ENCODE data around the gene ADARB2.

ADARB2 gene

DNA sequence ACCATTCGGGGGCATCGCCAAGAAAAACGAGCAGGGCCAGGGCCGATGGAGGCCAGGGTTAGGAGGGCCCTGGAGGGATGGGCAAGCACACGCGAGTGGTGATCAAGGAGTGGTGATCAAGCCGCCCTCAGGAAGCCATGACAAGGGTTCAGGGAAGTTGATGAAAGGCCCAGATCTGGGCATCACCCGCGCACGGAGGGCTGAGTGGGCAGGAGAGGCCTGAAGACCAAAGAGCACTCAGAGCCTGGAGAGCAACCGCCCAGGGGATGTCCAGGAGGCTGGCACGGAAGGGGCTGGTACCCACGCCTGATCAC lies 566.5 kb downstream of the ADARB2 start:
- POLR2A ChIA-PET (ENCODE audit: low non-redundant PET) = no interaction called here
- DNase-seq (ENCODE audit: low spot score) = no peak
- TF ChIP-seq, protein P1, sequence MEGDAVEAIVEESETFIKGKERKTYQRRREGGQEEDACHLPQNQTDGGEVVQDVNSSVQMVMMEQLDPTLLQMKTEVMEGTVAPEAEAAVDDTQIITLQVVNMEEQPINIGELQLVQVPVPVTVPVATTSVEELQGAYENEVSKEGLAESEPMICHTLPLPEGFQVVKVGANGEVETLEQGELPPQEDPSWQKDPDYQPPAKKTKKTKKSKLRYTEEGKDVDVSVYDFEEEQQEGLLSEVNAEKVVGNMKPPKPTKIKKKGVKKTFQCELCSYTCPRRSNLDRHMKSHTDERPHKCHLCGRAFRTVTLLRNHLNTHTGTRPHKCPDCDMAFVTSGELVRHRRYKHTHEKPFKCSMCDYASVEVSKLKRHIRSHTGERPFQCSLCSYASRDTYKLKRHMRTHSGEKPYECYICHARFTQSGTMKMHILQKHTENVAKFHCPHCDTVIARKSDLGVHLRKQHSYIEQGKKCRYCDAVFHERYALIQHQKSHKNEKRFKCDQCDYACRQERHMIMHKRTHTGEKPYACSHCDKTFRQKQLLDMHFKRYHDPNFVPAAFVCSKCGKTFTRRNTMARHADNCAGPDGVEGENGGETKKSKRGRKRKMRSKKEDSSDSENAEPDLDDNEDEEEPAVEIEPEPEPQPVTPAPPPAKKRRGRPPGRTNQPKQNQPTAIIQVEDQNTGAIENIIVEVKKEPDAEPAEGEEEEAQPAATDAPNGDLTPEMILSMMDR (conservative IDR thresholded peaks at IDR 0.05; ENCODE audit: low read depth) = no peak
- H3K27ac ChIP-seq = no peak overlapping the region
- CTCF ChIA-PET = no interaction called here

GRCh38 chr10:1169981-1170866 lies 567.1 kb downstream of the ADARB2 start:
- POLR2A ChIA-PET (ENCODE audit: low non-redundant PET) = no interaction called here
- CTCF ChIA-PET = no interaction called here

DNA sequence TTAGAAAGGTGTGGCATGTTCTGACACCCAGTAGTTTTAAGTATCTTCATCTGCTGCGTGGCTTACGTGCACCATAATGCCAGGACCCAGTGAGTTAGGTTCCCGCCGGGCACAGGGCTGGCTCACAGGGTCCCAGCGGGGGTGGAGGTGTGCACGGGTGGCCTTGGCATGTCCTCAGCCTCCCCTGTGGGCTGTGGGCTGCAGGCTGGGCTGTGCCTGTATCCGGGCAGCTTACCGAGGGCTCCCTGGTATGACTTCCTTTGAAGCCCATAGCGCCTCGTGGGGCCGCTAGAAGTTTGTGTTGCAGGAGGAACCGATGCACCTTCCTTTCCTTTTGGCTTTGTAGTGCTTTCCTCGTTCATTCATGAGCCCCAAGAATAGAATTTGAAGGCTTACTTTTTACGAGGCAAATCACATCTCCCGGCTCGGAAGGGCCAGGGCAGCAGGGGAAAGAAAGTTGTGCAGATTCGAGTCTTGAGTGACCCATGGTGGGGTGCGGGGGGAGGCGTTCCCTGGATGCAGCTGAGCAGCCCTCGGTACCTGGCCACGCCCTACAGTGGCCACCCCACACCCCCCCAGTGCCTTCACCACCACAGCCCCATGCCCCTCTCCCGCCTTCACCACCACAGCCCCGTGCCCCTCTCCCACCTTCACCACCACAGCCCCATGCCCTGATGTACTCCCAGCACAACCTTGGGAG lies 568.0 kb downstream of the ADARB2 start:
- ChIA-PET POLR2A (ENCODE audit: low non-redundant PET) (no interaction called here), CTCF (no interaction called here)
- TF ChIP-seq, protein P1 (conservative IDR thresholded peaks at IDR 0.05; ENCODE audit: low read depth) = no peak
- no peak overlapping the region for H3K27ac ChIP-seq
- no peak for DNase-seq (ENCODE audit: low spot score)

More at GRCh38 chr10:1169981-1170866, 567.1 kb downstream of the ADARB2 start:
- no peak for DNase-seq (ENCODE audit: low spot score)
- H3K27ac ChIP-seq = no peak overlapping the region
- TF ChIP-seq, protein P1 (conservative IDR thresholded peaks at IDR 0.05; ENCODE audit: low read depth) = no peak

DNA sequence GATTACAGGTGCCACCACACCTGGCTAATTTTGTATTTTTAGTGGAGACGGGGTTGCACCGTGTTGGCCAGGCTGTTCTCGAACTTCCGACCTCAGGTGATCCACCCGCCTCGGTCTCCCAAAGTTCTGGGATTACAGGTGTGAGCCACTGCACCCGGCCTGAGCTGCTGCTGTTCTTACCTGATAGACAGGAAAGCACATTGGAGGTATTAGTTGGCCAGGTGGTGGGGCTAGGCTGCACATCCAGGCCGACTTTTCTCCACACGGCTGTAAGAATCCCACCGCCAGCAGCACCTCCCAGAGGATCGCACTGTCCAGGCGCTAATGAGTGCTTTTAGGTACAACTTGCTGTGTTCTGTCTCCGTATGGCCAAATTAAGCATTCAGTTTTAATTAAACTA lies 568.6 kb downstream of the ADARB2 start:
- TF ChIP-seq, protein P1 (conservative IDR thresholded peaks at IDR 0.05; ENCODE audit: low read depth) = no peak
- POLR2A ChIA-PET (ENCODE audit: low non-redundant PET) = no interaction called here
- CTCF ChIA-PET = no interaction called here
- no peak overlapping the region for H3K27ac ChIP-seq
- DNase-seq (ENCODE audit: low spot score) = no peak

DNA sequence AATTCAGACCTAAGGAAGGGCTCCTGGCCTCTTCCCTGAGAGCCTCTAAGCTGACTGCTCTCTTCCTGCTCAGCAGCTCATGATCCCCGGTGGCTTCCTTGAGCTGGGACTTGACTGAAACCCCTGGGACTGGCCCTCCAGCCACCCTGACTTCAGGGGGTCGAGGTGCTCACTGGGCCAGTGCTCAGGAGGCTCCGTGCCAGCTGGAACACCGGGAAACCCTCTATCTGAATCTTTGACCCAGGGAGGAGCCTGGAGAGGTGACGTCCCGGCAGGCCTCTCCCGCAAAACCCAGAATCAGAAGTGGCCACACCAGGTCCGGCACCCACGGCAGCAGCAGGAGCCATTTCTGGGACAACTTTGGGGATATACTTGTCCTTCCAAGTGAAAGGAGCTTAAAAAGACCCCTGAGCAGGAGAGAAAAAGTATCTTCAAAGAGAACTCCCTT lies 570.5 kb downstream of the ADARB2 start:
- ChIA-PET CTCF (no interaction called here), POLR2A (ENCODE audit: low non-redundant PET) (no interaction called here)
- no peak overlapping the region for H3K27ac ChIP-seq
- TF ChIP-seq, protein P1 (conservative IDR thresholded peaks at IDR 0.05; ENCODE audit: low read depth) = no peak
- DNase-seq (ENCODE audit: low spot score) = no peak

DNA sequence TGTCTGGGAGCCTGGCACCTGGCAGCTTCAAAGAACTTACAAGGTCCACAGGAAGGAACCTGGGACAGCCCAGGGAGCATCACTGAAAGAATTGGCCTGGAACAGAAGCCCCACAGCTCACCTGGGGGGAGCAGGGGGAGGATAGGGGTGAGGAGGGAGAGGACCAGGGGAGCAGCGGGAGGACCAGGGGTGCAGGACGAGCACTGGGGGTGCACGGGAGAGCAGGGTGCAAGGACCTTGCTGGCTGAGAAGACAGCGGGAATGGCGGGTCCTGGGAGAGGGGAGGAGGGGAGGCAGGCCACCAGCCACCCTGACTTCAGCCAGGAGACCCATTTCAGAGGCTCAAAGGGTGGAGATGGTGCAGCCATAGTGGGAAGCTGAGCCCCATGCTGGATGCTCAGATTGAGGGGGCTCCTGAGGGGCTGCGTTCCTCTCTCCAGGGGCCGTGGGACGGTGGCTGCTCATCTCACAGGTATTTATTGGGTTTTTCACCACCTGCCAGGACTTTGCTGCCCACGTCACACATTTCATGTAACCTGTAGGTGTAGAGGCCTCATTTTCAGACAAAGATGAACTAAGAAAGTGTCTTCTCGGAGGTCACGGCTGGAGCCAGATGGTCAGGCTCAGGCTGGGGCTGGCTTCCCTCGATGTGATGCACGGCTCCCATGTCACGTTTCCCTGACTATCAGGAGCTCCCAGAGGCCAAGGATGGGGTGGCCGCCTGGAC lies 571.1 kb downstream of the ADARB2 start:
- POLR2A ChIA-PET (ENCODE audit: low non-redundant PET) = no interaction called here
- H3K27ac ChIP-seq = no peak overlapping the region
- TF ChIP-seq, protein P1 (conservative IDR thresholded peaks at IDR 0.05; ENCODE audit: low read depth) = no peak
- CTCF ChIA-PET = no interaction called here
- DNase-seq (ENCODE audit: low spot score) = no peak
